ENCODE measurements around the gene DDX31.

GRCh38 chr9:132588501-132589147, 81.2 kb downstream of the DDX31 start:
- TF ChIP-seq POLR2A (IDR thresholded peaks at IDR 0.05) (no peak), CTCF (IDR thresholded peaks at IDR 0.05) (no peak), EP300 (IDR thresholded peaks at IDR 0.05) (no peak)
